Fibroblast of mammary gland (primary cell): ENCODE results near the gene CCDC86.
"Not testable (repeated sequence)": the region's sequence is repeated elsewhere in the genome, so short reads cannot be mapped to it uniquely, and the experiment has no call there.

Source experiments
- DNase-seq: peaks from one replicate; pipeline ENCODE4 v3.0.0-alpha.2; 2010; ENCODE audit warnings: low read depth
- H3K4me3 ChIP-seq: 2 replicates; pipeline ENCODE4 v1.5.1; 2011; ENCODE audit warnings: low read depth, mild to moderate bottlenecking, low read length, moderate library complexity; ENCODE audit not compliant: control insufficient read depth
- CTCF ChIP-seq: conservative IDR thresholded peaks from 2 replicates; pipeline ENCODE4 v1.5.1; 2011; ENCODE audit warnings: low read depth, low read length, inconsistent platforms; ENCODE audit not compliant: control insufficient read depth, insufficient read depth

The CCDC86 gene

GRCh38 chr11:60816590-60817157, 25.2 kb upstream of the CCDC86 start:
- no peak for TF ChIP-seq CTCF
- DNase-seq: no peak
- H3K4me3 ChIP-seq: no peak overlapping the region

GRCh38 chr11:60818057-60818456, 23.9 kb upstream of the CCDC86 start:
- TF ChIP-seq CTCF: no peak
- no peak overlapping the region for H3K4me3 ChIP-seq
- no peak for DNase-seq

GRCh38 chr11:60821827-60822599, 19.9 kb upstream of the CCDC86 start:
- TF ChIP-seq CTCF: no peak
- H3K4me3 ChIP-seq: no peak overlapping the region
- DNase-seq: no peak

- H3K4me3 ChIP-seq, DNase-seq: not testable (repeated sequence)
Measured at GRCh38 chr11:60823745-60824306, 18.1 kb upstream of the CCDC86 start.

GRCh38 chr11:60825118-60825517, 16.8 kb upstream of the CCDC86 start:
- TF ChIP-seq CTCF: no peak
- H3K4me3 ChIP-seq: no peak overlapping the region
- no peak for DNase-seq

GRCh38 chr11:60825790-60826189, 16.1 kb upstream of the CCDC86 start:
- no peak overlapping the region for H3K4me3 ChIP-seq
- TF ChIP-seq CTCF: no peak
- no peak for DNase-seq

GRCh38 chr11:60830478-60831142, 11.3 kb upstream of the CCDC86 start:
- no peak overlapping the region for H3K4me3 ChIP-seq
- DNase-seq: no peak
- TF ChIP-seq CTCF: no peak
